ENCODE measurements around the gene CLEC20A.

The CLEC20A gene

GRCh38 chr1:178496410-178497135, at the start of gene CLEC20A:
CLEC20A (minus strand) TSS chr1:178496964; CDS start chr1:178496939, 25 bp downstream.
- no peak for DNase-seq

GRCh38 chr1:178544531-178544930, 47.8 kb upstream of the CLEC20A start:
- DNase-seq = no peak

DNA sequence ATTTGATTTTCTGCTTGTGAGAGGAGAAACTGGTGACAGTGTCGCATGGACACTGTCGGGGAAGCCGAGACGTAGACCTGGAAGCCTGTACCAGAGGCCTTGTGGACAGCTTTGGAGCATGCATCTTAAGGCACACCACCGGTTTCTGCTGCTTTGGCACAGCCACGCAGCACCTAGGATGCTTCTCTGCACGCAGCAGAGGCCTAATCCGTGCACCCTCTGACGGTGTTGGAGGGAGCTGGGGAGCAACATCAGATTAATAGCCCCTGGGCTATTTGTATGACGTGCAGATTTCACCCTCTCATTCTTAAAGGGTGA, 46.5 kb upstream of the CLEC20A start:
- DNase-seq = no peak

GRCh38 chr1:178542554-178543289, 46.0 kb upstream of the CLEC20A start:
- peak; percentile 95 for DNase-seq

DNA sequence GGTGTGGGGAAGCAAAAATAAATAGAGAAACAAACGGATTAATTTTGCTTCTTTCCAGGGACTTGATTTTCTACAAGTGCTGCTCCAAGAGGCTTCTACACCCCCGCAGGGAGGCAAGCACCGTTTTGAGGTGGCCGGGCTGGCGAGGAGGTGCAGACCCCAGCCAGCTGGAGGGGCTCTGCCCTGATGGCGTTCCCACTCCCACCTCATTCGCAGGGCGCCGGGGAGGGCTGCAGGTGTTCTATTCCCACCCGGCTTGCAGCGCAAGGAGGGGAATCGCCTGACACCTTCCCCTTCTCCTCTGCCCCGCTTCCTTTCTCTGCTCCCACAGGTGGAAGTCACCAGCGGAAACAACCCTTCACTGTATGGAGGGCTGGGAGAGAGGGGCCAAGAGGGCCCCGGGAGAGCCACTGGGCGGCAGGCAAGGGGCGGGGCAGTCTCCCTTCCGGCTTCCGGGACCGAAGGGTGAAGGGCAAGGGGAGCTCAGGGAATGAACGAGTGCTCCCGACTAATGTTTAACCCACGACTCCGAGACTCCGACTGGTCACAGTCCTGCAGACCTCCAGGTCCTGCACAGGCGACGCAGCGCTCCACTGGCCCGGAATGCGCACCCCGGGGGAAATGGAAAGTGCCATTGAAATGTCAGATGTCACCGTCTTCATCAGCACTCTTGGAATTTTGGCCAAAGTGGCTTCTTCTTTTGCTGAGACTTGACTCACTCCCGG, 45.2 kb upstream of the CLEC20A start:
- DNase-seq = peak; percentile 76

GRCh38 chr1:178541379-178541778, 44.6 kb upstream of the CLEC20A start:
- no peak for DNase-seq

- no peak for DNase-seq
Measured at GRCh38 chr1:178540646-178541045, 43.9 kb upstream of the CLEC20A start.

GRCh38 chr1:178540204-178540603, 43.4 kb upstream of the CLEC20A start:
- DNase-seq = no peak

DNA sequence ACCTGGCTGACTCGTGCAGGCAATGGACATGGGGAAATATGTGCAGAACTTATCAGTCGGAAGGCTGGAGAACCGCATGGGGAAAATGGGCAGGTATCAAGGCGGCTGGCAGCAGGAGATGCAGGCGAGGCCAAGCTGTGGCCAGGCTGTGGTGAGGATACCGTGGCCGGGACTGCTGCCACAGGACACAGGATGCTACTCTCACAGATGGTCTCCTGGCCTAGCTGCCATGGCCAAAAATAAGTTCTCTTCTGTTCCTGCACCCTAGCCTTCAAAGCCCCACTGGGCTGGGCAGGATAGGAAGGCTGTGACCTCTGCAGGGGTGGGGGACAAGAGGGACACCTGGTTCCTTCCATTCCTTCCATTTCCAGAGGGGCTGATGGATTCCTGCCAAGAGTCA, 42.5 kb upstream of the CLEC20A start:
- no peak for DNase-seq

DNA sequence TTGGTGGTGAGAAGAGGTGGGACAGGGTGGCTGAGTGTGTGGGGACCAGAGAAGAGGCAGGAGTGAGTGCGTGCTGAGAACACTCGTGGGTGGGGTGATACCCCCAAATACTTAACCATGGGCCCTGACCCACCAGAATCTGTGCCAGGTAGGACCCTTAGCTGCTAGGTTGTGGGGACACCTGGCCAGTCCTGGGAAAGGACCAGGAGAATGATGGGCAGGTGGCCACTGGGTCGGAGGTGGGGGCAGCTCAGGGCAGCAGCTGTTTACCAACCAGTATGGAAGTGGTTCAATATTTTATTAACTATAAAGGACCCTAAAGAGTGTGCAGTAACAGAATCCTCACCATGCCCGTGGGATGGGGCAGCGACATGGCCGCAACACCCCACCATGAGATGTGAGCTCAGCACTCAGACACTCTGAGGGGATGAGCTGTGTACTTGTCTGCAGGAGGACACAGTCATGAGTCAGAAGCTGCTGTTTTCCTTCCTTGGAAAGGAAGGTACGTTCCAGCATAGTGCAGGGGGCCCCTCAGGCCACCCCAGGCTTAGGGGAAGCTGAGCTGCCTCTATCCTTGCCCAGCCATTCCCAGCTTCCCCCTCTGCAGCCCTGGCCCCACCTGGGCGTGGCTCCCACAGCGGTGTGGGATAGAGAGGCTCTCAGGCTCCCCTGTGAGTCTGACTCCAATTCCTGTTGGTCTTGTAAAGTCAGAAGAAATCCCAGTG, 41.6 kb upstream of the CLEC20A start:
- DNase-seq = no peak

GRCh38 chr1:178537382-178538090, 40.8 kb upstream of the CLEC20A start:
- DNase-seq = no peak

DNA sequence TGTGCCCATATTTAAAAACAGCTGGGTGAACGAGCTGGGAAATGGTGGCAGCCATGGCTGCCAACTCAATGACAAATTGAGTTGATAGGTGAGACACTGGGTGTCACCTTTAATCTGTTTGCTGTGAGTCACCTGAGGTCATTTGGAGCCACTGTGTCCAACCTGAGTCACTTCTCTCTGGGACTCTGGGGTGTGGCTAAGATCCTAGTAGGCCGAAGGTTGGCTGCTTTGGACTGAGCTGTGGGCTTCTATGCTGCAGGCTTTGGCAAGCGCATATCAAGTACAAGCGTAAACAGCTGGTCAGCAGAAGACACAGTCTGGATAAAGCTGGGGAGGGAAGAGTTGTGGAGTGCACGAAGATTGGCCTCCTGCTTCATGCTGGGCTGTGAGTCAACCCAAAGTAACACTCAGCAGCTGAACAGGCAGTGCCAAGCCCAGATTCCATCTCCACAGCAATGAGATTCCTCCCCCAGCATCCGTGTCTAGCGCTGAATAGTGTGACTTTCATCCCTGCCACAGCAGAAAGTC, 40.1 kb upstream of the CLEC20A start:
- peak; percentile 69 for DNase-seq

DNA sequence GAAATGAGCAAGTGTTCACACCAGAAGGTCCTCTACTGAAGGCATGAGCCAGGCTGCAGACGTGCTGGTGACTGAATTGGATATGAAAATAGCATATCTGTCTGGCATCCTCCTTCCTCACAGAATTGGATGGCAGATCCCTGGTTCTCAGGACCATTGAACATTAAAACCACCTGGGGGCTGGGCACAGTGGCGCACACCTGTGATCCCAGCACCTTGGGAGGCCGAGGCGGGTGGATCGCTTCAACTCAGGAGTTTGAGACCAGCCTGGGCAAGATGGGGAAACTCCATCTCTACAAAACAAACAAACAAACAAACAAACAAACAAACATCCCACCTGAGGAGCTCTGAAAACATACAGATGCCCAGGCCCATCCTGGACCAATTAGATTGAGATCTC, 39.6 kb upstream of the CLEC20A start:
- no peak for DNase-seq

GRCh38 chr1:178534137-178534868, 37.5 kb upstream of the CLEC20A start:
- no peak for DNase-seq

DNA sequence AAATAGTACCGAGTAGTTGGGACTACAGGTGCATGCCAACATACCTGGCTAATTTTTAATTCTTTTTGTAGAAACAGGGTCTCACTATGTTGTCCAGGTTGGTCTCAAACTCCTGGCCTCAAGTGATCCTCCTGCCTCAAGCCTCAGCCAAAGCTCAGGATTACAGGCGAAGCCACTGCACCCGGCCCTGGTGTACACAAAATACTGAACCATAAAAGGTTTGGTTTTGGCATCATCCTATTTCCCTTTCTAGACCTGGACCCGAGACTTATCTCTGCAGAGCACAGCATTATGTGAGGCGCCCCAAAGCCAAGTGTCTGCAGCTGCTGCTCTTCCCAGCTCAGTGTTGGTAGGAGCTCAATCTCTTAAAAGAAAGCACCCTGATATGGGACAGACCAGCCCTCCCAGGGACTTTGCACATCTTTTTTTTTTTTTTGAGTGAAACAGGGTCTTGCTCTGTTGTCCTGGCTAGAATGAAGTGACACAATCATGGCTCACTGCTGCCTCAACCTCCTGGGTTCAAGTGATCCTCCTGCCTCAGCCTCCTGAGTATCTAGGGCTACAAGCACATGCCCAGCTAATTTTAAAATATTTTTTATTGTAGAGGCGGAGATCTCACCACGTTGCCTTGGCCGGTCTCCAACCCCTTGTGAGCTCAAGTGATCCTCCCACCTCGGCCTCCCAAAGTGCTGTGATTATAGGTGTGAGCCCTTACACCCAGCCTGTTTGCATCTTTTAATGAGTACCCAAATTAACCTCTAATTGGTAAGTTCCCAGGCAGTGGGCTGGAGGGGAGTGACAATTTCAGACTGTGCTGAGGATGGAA, 36.6 kb upstream of the CLEC20A start:
- no peak for DNase-seq

- peak; percentile 92 for DNase-seq
Measured at GRCh38 chr1:178532392-178532791, 35.6 kb upstream of the CLEC20A start.

- DNase-seq = peak; percentile 51
Measured at GRCh38 chr1:178531887-178532286, 35.1 kb upstream of the CLEC20A start.

DNA sequence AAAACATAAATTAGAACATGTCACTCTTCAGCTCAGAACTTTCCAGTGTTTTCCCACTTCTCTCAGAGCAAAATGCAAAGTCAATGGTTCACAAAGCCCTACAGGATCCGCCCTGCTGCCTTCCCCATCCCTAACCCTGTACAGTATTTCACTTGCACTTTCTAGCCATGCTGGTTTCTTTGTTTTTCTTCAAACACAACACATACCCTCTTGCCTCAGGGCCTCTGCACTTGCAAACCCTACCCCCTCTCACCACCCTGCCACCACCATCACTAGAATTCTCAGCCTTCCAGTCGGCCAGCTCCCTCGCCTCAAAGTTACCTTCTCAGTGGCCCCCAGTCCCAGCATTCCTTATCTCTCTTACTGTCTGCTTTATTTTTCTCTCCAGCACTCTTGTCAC, 33.7 kb upstream of the CLEC20A start:
- DNase-seq = peak; percentile 64

DNA sequence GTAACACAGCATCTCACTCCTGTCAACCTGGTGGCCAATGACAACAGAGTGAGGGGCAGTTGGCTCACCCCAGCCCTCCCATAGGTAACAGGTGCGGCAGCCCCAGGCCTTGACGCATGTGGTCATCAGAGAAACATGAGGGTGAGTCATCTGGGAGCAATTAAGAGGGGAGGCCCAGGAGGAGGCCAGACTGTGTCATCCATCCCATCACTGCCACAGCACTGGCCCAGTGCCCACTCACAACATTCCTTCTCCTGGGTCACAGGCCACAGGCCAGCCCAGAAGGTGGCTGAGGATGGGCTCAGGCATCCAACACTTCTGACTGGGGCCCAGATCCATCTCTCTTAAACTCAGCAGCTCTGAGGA, 33.3 kb upstream of the CLEC20A start:
- DNase-seq = peak; percentile 93

- no peak for DNase-seq
Measured at GRCh38 chr1:178529364-178530036, 32.7 kb upstream of the CLEC20A start.
